ENCODE measurements around the gene RBM22.
A peak's percentile ranks its signal among the peaks of the same experiment; 100 is the strongest.

Gene RBM22

GRCh38 chr5:150672237-150672883, 28.5 kb downstream of the RBM22 start:
- DNase-seq = no peak

- no peak for DNase-seq
These were observed 29.2 kb downstream of the RBM22 start for GRCh38 chr5:150671509-150672236.

DNA sequence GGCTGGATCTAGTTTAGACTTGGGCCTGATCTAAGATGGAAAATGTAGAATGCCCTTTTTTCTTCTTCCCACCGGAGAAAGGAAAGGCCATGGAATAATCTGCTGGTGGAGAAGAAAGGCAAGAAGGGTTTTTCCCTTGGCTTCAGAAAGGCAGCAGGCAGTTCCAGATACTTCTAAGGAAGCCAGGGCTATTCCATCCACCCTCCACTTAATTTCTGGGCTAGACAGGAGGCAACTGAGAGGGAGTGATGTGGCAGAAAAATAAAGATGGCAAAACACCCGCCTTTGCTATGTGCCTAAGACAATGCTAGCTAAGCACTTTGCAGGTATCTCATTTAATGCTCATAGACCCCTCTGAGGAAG, 29.9 kb downstream of the RBM22 start:
- no peak for DNase-seq

- DNase-seq = no peak
These were observed 30.5 kb downstream of the RBM22 start for GRCh38 chr5:150670275-150670947.

DNA sequence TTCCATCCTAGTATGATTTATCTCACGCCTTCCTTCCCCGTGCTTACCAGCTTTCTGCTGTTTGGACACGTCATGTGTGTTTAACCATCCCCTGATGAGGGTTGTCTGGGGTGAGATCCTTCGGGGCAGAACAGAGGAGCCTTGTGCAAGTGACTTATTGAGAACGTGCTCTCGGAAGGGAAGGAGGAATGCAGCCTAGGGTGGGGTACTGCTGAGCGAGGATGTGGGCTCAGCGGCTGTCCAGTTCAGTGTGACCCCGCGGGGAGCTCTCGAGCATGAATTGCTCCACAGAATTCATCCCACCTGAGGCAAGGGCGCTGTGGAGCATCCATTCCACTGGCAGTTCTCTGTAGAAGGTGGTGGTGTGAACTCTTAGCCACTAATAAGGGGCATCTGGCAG, 35.8 kb downstream of the RBM22 start:
- no peak for DNase-seq

DNA sequence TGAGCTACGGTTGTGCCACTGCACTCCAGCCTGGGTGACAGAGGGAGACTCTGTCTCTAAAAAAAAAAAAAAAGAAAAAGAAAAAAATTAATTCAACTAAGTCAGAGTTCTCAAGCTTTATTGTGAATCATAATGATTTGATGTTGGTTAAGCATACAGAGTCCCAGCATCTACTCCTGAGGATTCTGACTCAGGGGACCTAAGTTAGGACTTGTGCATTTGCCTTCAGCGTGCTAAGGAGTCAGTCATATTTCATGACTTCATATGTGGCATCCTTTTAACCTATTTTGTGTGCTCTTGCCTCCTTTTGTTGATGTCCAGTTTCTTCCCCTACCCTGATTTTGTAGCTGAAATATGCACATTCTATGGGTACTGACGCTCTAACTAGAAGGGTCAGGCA, 36.9 kb downstream of the RBM22 start:
- no peak for DNase-seq

GRCh38 chr5:150662731-150663516, 37.9 kb downstream of the RBM22 start:
- no peak for DNase-seq

DNA sequence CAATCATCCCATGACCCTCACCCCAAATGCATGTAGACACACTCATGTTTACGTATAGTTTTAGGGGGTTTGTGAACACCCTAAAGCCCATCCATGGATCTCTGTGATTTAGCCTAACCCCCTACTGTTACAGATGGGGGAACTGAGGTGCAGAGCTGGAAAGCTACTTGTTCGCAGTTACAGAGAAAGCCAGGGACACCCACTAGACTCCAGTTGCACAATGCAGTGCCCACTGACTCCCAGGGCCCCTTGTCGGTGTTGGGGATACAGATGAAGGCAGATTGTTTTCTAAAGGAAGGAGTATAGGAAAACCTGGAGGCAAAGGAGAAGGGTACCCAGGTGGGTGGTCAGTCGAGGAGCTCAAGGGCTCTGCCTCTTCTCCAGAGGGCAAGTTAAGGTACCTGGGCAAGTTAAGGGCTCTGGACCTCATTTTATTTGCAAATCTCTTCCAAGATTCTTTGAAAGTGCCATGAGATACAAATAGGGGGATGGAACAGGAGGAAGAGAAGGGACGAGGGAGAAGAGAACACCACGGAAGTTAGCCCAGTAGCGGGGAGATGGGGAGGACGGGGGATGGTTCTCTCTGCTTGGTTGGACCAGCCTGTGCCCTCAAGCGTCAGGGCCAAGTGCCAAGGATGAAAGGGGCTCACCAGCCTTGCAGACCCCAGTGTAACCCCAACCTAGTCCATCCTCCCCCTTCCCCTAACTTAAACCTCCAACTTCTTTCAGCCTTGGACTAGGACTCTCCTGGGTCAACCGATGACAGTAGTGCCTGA, 38.9 kb downstream of the RBM22 start:
- DNase-seq = no peak

- DNase-seq = no peak
These were observed 39.8 kb downstream of the RBM22 start, which contains the start of gene MYOZ3 for GRCh38 chr5:150661086-150661485. TSS of gene MYOZ3 (plus strand) at chr5:150661251. CDS start at chr5:150662942, 1,691 bp downstream.

- DNase-seq = no peak
These were observed 40.6 kb downstream of the RBM22 start for GRCh38 chr5:150660108-150660831.

DNA sequence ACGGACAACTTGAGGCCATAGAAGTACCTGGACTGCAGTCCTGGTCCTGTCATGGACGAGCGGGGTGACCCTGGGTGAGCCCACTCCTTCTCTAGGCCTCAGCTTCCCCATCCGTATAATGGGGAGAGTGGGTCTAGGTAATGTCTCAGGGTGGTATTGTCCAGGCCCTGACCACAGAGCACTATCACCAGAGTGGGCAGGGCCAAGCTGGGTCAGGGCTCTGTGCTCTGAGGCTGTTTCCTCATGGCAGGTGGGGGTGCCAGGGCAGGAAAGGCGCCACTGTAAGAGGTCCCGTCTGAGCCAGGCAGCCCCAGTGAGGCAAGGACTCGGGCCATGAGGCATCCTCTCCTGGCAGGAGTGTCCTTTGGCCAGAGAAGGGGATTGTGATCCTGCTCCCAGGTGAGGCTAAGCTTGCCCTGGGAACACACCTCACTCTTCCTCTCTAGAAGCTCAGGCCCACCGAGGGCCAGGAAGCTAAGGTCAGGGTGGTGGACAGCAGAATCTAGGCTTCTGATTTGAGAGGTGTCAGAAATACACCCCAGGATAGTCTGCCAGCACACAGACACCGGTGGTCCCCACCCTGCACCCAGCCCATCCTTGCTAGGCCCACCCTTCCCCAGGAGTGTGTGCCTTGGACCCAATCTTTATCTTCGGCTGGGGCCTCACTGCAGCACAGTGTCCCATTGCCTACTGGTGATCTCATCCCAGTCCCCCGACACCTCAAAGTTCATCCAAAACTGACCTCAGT, 41.3 kb downstream of the RBM22 start:
- DNase-seq = no peak

DNA sequence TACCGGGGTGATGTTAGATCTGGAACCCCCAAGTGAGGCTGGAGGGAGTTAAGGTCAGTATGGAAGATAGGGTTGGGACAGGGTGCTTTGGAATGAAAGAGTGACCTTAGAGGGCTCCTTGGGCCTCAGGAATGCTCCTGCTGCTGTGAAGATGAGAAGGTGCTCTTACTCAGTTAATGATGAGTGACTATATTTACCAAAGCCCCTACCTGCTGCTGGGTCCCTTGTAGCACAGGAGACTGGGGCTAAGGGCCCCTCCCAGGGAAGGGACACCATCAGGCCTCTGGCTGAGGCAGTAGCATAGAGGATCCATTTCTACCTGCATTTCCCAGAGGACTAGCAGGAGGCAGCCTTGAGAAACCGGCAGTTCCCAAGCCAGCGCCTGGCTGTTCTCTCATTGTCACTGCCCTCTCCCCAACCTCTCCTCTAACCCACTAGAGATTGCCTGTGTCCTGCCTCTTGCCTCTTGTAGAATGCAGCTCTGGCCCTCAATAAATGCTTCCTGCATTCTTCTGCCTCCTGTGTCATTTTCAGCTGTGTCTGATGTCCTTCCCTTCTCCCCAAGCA, 42.1 kb downstream of the RBM22 start:
- DNase-seq = no peak

- no peak for DNase-seq
These were observed 42.7 kb downstream of the RBM22 start for GRCh38 chr5:150658121-150658520.

- peak; percentile 26 for DNase-seq
These were observed 44.4 kb downstream of the RBM22 start for GRCh38 chr5:150656191-150657132.

DNA sequence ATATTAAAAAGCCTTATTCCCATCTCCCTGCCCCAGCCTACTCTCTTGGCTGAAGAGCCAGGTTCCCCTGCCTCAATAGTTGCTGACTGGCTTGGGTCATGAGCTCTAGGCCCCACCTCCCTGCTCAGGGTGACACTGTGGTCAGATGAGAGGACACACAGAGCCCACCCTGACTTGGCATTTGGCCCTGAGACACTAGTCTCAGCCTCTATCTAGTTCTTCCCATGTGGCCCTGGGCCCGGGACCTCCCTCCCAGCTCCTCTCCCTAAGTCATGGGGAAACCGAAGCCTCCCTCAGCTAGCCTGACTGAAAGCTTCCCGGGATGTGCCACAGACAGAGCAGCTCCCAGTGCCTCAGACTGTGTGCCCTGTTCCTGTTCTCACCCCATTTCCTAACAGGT, 45.6 kb downstream of the RBM22 start:
- DNase-seq = no peak

- DNase-seq = no peak
These were observed 46.9 kb downstream of the RBM22 start for GRCh38 chr5:150653762-150654556.

DNA sequence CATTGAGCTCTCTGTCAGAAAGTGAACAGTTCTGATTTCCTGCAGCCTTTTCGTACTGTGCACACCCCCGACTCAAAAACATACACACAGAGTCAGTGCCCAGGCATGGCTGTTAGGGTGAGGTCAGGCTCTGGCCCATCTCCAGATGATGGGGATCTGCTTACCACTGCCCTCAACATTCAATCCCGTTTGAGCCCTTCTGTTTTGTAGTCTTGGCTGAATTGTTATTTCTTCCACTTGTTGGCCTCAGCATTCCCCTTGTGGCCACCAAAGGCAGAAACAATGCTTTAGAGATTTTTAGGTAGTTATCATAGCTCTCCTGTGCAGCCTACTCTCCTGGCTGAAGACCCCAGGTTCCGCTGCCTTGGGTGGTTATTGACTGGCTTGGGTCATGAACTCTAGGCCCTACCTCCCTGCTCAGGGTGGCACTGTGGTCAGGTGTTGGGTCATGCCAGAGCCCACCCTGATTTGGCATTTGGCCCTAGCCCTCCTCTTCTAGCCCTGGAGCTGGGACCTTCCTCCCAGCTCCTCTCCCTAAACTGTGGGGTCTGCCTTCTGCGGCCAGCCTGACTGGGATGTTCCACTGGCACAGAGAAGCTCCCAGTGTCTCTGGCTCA, 47.6 kb downstream of the RBM22 start:
- DNase-seq = no peak

Measured in DMS153 (cell line).